K562 (cell line): ENCODE results near the gene STT3B. TPM values are rescaled to one million over a fixed set of nuclear protein-coding genes. Genes with fewer than 3 reads are reported as not detected.

Experiments
- ATAC-seq: fragments of 200-7000 bp; cut with Tn5 transposase; 3 replicates; pipeline ENCODE4 v1.9.1; 2020; ENCODE audit warnings: moderate library complexity
- Bru-seq: library from RNA; stranded (reverse); fragments of 400-500 nt; gene quantifications from one replicate; lab custom pipeline; 2021; lab: Mats Ljungman, UMichigan
- BruChase-seq, 2 experiments: library from RNA; stranded (reverse); fragments of 400-500 nt; gene quantifications; one replicate each; lab custom pipeline; 2021; lab: Mats Ljungman, UMichigan
- BruUV-seq: library from RNA; stranded (reverse); fragments of 400-500 nt; replicated peaks from 2 replicates; lab custom pipeline; 2021; lab: Mats Ljungman, UMichigan
- CTCF ChIA-PET: fragments of 300-600 bp; formaldehyde crosslinking; extraction: SDS; loops from one replicate; lab custom pipeline; 2021; ENCODE audit warnings: low intra/inter-chr PET ratio; lab: Yijun Ruan, JAX
- POLR2A ChIA-PET: fragments of 300-600, 350-650 bp; sonication (Branson Sonifier 250); formaldehyde crosslinking; extraction: SDS; loops from one replicate; lab custom pipeline; 2021; ENCODE audit warnings: antibody characterized with exemption, inconsistent platforms; lab: Yijun Ruan, JAX
- DNase-seq, 4 experiments: peaks; one replicate each; pipeline versions ENCODE4 v3.0.0 to v3.0.0-alpha.2; 2011 to 2018; ENCODE audit warnings: low spot score in 3 of 4, mixed read lengths in 3 of 4; ENCODE audit errors: extremely low read depth in 1 of 4
- FAIRE-seq: peaks from 2 replicates; lab custom pipeline; 2011; peaks lifted over from hg19 to GRCh38; lab: Jason Lieb, UNC
- H2AFZ ChIP-seq: 2 replicates; pipeline ENCODE4 v1.6.0; 2011; ENCODE audit warnings: low read depth, low read length, control low read depth, inconsistent platforms
- H3K27ac ChIP-seq: fragments of 200-600 bp; 3 replicates; pipeline ENCODE4 v1.8.0; 2011; ENCODE audit warnings: low read depth, mild to moderate bottlenecking, control low read depth, inconsistent platforms, low read length, moderate library complexity, mixed read lengths; ENCODE audit errors: extremely low read depth
- H3K27me3 ChIP-seq, 2 experiments: fragments of 300-600 bp in 1 of 2; 2 replicates in 1 of 2; 3 replicates in 1 of 2; pipeline versions ENCODE4 v1.6.0 to v1.8.0; 2011; ENCODE audit warnings: inconsistent platforms in 2 of 2, low read length in 2 of 2, mild to moderate bottlenecking in 1 of 2, mixed read lengths in 1 of 2, moderate library complexity in 1 of 2; ENCODE audit not compliant: control insufficient read depth in 2 of 2, insufficient read depth in 2 of 2
- H3K36me3 ChIP-seq: fragments of 300-600 bp; 3 replicates; pipeline ENCODE4 v1.8.0; 2011; ENCODE audit warnings: mild to moderate bottlenecking, low read length, inconsistent platforms; ENCODE audit not compliant: control insufficient read depth, insufficient read depth
- H3K4me1 ChIP-seq, 2 experiments: fragments of 200-600 bp in 1 of 2; replicated peaks in 1 of 2; 2 replicates in 1 of 2; 3 replicates in 1 of 2; pipeline versions ENCODE4 v1.5.1 to v1.8.0; 2011; ENCODE audit warnings: inconsistent platforms in 2 of 2, low read length in 2 of 2, mild to moderate bottlenecking in 1 of 2, mixed read lengths in 1 of 2, moderate library complexity in 1 of 2; ENCODE audit not compliant: control insufficient read depth in 2 of 2, insufficient read depth in 2 of 2
- H3K4me2 ChIP-seq: 2 replicates; pipeline ENCODE4 v1.6.1; 2011; ENCODE audit warnings: low read length, control low read depth, inconsistent platforms, mixed read lengths; ENCODE audit not compliant: insufficient read depth
- H3K4me3 ChIP-seq: fragments of 200-600 bp; sonication (generic), shearing (Covaris generic); 2 replicates; pipeline ENCODE4 v1.5.1; 2016; ENCODE audit warnings: control low read depth, inconsistent platforms
- H3K79me2 ChIP-seq: fragments of 200-600 bp; 3 replicates; pipeline ENCODE4 v1.8.0; 2011; ENCODE audit warnings: low read length, inconsistent platforms; ENCODE audit not compliant: control insufficient read depth, insufficient read depth
- H3K9ac ChIP-seq, 2 experiments: 2 replicates each; pipeline versions ENCODE4 v1.6.0 to v1.6.1; 2011; ENCODE audit warnings: low read depth in 2 of 2, low read length in 2 of 2, control low read depth in 1 of 2, inconsistent platforms in 1 of 2, mild to moderate bottlenecking in 1 of 2, mixed read lengths in 1 of 2; ENCODE audit not compliant: insufficient read depth in 1 of 2
- H3K9me1 ChIP-seq: one replicate; pipeline ENCODE4 v1.6.0; 2011; ENCODE audit warnings: inconsistent platforms, mild to moderate bottlenecking, low read length, moderate library complexity; ENCODE audit not compliant: control insufficient read depth, insufficient read depth
- H3K9me3 ChIP-seq: replicated peaks from 2 replicates; pipeline ENCODE4 v1.5.1; 2011; ENCODE audit warnings: low read depth, low read length, inconsistent platforms; ENCODE audit not compliant: control insufficient read depth, insufficient read depth
- H4K20me1 ChIP-seq: replicated peaks from 2 replicates; pipeline ENCODE4 v1.6.1; 2011; ENCODE audit warnings: low read length, inconsistent platforms, mixed read lengths; ENCODE audit not compliant: control insufficient read depth, insufficient read depth
- MYNN ChIP-seq, 2 experiments: sonication (generic); formaldehyde crosslinking in 1 of 2; IDR thresholded peaks; 2 replicates each; pipeline versions ENCODE4 v1.5.0 to v1.6.1; 2016 to 2020; ENCODE audit warnings: antibody characterized with exemption in 1 of 2, missing genetic modification reagents in 1 of 2
- ZFP1 ChIP-seq: fragments of 450-650 bp; formaldehyde crosslinking; IDR thresholded peaks from 2 replicates; pipeline ENCODE4 v1.4.0; 2020; ENCODE audit warnings: mild to moderate bottlenecking, mixed read lengths
- WGBS: fragments of 100-300 bp; shearing (Covaris generic); methylation state at CpG from one replicate; pipeline ENCODE4 v1.1.6; 2016; ENCODE audit warnings: low coverage, mixed read lengths; ENCODE audit not compliant: insufficient coverage; ENCODE audit errors: missing lambda C conversion rate; 5-methylcytosine and 5-hydroxymethylcytosine counted together
- in situ Hi-C: fragments of 300-500 bp; cut with MboI; formaldehyde crosslinking; loops from 4 replicates; pipeline ENCODE4 v1.15.0; 2018; ENCODE audit warnings: inconsistent platforms, mixed read lengths
- intact Hi-C: fragments of 100-400 bp; cut with micrococcal nuclease; formaldehyde crosslinking; loops from 2 replicates; pipeline ENCODE4 v1.14.2; 2022
- long read RNA-seq, 3 experiments: library from polyadenylated mRNA in 2 of 3; library from RNA in 1 of 3; unstranded in 2 of 3; stranded (forward) in 1 of 3; transcript quantifications; one replicate each; pipeline ENCODE4 v2.0.0, GENCODE V29; 2019 to 2022
- polyA minus RNA-seq, 3 experiments: library from RNA; depleted of rRNA, polyadenylated mRNA; stranded (reverse); fragments of >200 nt; gene quantifications; 2 replicates each; pipeline ENCODE4 v1.2.3, GENCODE V29; 2011
- polyA plus RNA-seq, 8 experiments: library from polyadenylated mRNA; depleted of rRNA in 4 of 8; stranded (reverse) in 5 of 8; unstranded in 3 of 8; fragments of >200 nt; fragmentation: Nextera tagmentation in 2 of 8; fragmentation: Illumina TruSeq in 1 of 8; extraction: Ambion mirVana in 2 of 8; extraction: Trizol in 1 of 8; gene quantifications; 2 replicates each; pipeline versions ENCODE4 v1.2.1 to v1.2.3, GENCODE V29; 2011 to 2014; ENCODE audit warnings: inconsistent platforms in 1 of 8, missing spikeins in 1 of 8
- total RNA-seq, 7 experiments: library from RNA; depleted of rRNA in 6 of 7; stranded (reverse); fragments of >200 nt in 6 of 7; fragmentation: Illumina TruSeq in 2 of 7; extraction: Trizol in 2 of 7; gene quantifications; 2 replicates each; pipeline versions ENCODE4 v1.2.1 to v1.2.3, GENCODE V29; 2011 to 2021; ENCODE audit warnings: low replicate concordance in 1 of 7
- TF ChIP-seq, protein P1 (sequence below), 2 experiments: fragments of 450-650 bp; formaldehyde crosslinking in 1 of 2; IDR thresholded peaks; 2 replicates each; pipeline versions ENCODE4 v1.4.0 to v1.6.1; 2014 to 2020; ENCODE audit warnings: mild to moderate bottlenecking in 2 of 2, borderline replicate concordance in 1 of 2, low read depth in 1 of 2
- TF ChIP-seq, protein P2 (sequence below): IDR thresholded peaks from 2 replicates; pipeline ENCODE4 v1.6.1; 2012; ENCODE audit warnings: low read depth, low read length, improper control_type of control experiment, borderline replicate concordance

The STT3B gene
- total RNA-seq (2011; cell fraction: chromatin; rRNA removed; ENCODE audit: low replicate concordance), result 117 and 214 TPM in 2 replicates
- 88.2 and 95.5 TPM in 2 replicates for total RNA-seq (2011; cell fraction: nucleolus; rRNA removed)
- 186 and 203 TPM in 2 replicates for total RNA-seq (2011; cell fraction: nucleoplasm; rRNA removed)
- total RNA-seq (2014; rRNA removed) (88.0 and 111 TPM in 2 replicates), total RNA-seq (2014; rRNA removed; fragmentation: Illumina TruSeq; extraction: Trizol) (144 TPM in 2 replicates), total RNA-seq (2015; rRNA removed; fragmentation: Illumina TruSeq; extraction: Trizol) (142 and 147 TPM in 2 replicates), total RNA-seq (2021) (111 and 114 TPM in 2 replicates), polyA plus RNA-seq (2011; rRNA removed) (87.8 and 125 TPM in 2 replicates), polyA plus RNA-seq (2014; fragmentation: Illumina TruSeq; extraction: Trizol) (80.5 and 100 TPM in 2 replicates), polyA plus RNA-seq (2014; fragmentation: Nextera tagmentation; extraction: Ambion mirVana) (10 to 100 TPM; 22.4 to 32.8 TPM), polyA plus RNA-seq (2014; rRNA removed) (76.8 and 85.9 TPM in 2 replicates), polyA minus RNA-seq (2011; rRNA and poly(A)+ RNA removed) (169 and 173 TPM in 2 replicates), Bru-seq, nascent RNA (percentile 94 among the genes with signal in this experiment), BruChase-seq, experiment 1, labeled RNA remaining after a 2-hour chase (percentile 95 among the genes with signal in this experiment), BruChase-seq, experiment 2, labeled RNA remaining after a 6-hour chase (percentile 95 among the genes with signal in this experiment)
- polyA plus RNA-seq (2011; cell fraction: cytosol; rRNA removed), result 43.1 and 55.5 TPM in 2 replicates
- polyA plus RNA-seq (2011; cell fraction: nucleus; rRNA removed), result 33.7 and 45.5 TPM in 2 replicates
- polyA plus RNA-seq (2012), result 71.2 and 87.2 TPM in 2 replicates
- 50.8 and 65.5 TPM in 2 replicates for polyA minus RNA-seq (2011; cell fraction: cytosol; rRNA and poly(A)+ RNA removed)
- 47.0 and 80.1 TPM in 2 replicates for polyA minus RNA-seq (2011; cell fraction: nucleus; rRNA and poly(A)+ RNA removed)
- long read RNA-seq, experiment 1, full-length matches to known transcripts, result 683 of 803 reads
- long read RNA-seq, experiment 1, partial matches to known transcripts, result 58 of 803 reads
- long read RNA-seq, experiment 1, other reads (novel, unspliced or antisense), result 62 of 803 reads
- long read RNA-seq, experiment 2, full-length matches to known transcripts, result 22 of 97 reads
- long read RNA-seq, experiment 2, partial matches to known transcripts, result 20 of 97 reads
- long read RNA-seq, experiment 2, other reads (novel, unspliced or antisense), result 55 of 97 reads
- long read RNA-seq, experiment 3, full-length matches to known transcripts, result 10 of 15 reads
- long read RNA-seq, experiment 3, partial matches to known transcripts, result 5 of 15 reads
- long read RNA-seq, experiment 3, other reads (novel, unspliced or antisense), result 0 of 15 reads

DNA sequence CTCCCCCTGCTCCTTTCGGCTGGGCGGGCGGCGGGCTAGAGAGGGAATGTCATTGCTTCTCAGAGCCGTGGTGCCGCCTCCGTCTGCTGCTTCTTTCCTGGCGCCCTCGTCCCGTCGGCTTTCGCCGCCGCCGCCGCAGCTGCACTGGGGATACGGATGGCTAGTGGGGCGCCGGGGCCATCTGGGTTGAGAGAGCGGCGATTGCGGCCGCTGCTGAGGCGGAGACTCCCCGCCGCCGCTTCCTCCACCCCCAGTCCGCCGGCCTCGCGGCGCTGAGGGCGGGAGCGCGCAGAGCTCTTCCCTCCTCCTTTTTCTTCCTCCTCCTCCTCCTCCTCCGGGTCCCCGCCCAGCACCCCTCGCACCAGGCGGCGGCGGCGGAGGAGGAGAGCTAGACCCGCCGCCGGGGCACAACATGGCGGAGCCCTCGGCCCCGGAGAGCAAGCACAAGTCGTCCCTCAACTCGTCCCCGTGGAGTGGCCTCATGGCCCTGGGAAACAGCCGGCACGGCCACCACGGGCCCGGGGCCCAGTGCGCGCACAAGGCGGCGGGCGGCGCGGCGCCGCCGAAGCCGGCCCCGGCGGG, at the start of gene STT3B:
Gene STT3B (plus strand): TSS at position 339 of the 582 bp plus-strand sequence. CDS start 74 bp downstream, at position 413.
- in situ Hi-C loops, result no loop called here
- no TSS peak for BruUV-seq
- TF ChIP-seq ZFP1 (CRISPR knock-in tag) (no peak), MYNN (IDR thresholded peaks at IDR 0.05) (no peak), MYNN (CRISPR knock-in tag; IDR thresholded peaks at IDR 0.05) (no peak)
- TF ChIP-seq, protein P1, sequence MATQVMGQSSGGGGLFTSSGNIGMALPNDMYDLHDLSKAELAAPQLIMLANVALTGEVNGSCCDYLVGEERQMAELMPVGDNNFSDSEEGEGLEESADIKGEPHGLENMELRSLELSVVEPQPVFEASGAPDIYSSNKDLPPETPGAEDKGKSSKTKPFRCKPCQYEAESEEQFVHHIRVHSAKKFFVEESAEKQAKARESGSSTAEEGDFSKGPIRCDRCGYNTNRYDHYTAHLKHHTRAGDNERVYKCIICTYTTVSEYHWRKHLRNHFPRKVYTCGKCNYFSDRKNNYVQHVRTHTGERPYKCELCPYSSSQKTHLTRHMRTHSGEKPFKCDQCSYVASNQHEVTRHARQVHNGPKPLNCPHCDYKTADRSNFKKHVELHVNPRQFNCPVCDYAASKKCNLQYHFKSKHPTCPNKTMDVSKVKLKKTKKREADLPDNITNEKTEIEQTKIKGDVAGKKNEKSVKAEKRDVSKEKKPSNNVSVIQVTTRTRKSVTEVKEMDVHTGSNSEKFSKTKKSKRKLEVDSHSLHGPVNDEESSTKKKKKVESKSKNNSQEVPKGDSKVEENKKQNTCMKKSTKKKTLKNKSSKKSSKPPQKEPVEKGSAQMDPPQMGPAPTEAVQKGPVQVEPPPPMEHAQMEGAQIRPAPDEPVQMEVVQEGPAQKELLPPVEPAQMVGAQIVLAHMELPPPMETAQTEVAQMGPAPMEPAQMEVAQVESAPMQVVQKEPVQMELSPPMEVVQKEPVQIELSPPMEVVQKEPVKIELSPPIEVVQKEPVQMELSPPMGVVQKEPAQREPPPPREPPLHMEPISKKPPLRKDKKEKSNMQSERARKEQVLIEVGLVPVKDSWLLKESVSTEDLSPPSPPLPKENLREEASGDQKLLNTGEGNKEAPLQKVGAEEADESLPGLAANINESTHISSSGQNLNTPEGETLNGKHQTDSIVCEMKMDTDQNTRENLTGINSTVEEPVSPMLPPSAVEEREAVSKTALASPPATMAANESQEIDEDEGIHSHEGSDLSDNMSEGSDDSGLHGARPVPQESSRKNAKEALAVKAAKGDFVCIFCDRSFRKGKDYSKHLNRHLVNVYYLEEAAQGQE (IDR thresholded peaks at IDR 0.05; ENCODE audit: borderline replicate concordance), result no peak
- TF ChIP-seq, protein P1 (CRISPR knock-in tag; IDR thresholded peaks at IDR 0.05; ENCODE audit: low read depth), result 0 out of 2 replicates have a peak, but pooled peaks have one; percentile 11
- TF ChIP-seq, protein P2, sequence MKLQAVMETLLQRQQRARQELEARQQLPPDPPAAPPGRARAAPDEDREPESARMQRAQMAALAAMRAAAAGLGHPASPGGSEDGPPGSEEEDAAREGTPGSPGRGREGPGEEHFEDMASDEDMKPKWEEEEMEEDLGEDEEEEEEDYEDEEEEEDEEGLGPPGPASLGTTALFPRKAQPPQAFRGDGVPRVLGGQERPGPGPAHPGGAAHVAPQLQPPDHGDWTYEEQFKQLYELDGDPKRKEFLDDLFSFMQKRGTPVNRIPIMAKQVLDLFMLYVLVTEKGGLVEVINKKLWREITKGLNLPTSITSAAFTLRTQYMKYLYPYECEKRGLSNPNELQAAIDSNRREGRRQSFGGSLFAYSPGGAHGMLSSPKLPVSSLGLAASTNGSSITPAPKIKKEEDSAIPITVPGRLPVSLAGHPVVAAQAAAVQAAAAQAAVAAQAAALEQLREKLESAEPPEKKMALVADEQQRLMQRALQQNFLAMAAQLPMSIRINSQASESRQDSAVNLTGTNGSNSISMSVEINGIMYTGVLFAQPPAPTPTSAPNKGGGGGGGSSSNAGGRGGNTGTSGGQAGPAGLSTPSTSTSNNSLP, result no peak

More for the DNA sequence above, at the start of gene STT3B:
- no peaks in the 10 kb centered on the region for H3K27me3 ChIP-seq
- peaks cover 11% of the 10 kb centered on the region for H3K36me3 ChIP-seq
- H3K9me3 ChIP-seq, result no peaks in the 10 kb centered on the region
- peak within 1 kb of the TSS; percentile 93 for H3K4me2 ChIP-seq
- under 1% methylated on average over 43 of the region's 68 CpGs for WGBS
- H3K9ac ChIP-seq, result peak within 1 kb of the TSS; percentile 98 to 99
- CTCF ChIA-PET, result interaction anchor here (0.6 kb wide), 1 partner anchor 61 kb away, joined by 3 read pairs; no protein-coding TSS in a partner anchor
- no peaks in the 10 kb centered on the region for H3K9me1 ChIP-seq
- peak within 1 kb of the TSS; percentile 97 for H2AFZ ChIP-seq
- peaks cover 26 to 28% of the 10 kb centered on the region in 2 experiments for H3K4me1 ChIP-seq
- FAIRE-seq (no peak), DNase-seq (peak; percentile 80 to 90 (median 84)), ATAC-seq (peak; percentile 71)
- POLR2A ChIA-PET, result interaction anchor here (0.6 to 3.9 kb wide), 25 partner anchors 9 to 552 kb away, joined by 3 to 34 read pairs (median 5); no protein-coding TSS in a partner anchor
- intact Hi-C loops, result loop anchor here (5.0 kb wide), 2 partner anchors 80 to 165 kb away; no protein-coding TSS in a partner anchor
- H3K27ac ChIP-seq, result peak within 1 kb of the TSS; percentile 97
- H4K20me1 ChIP-seq, result peaks cover 35% of the 10 kb centered on the region
- H3K79me2 ChIP-seq, result peaks cover 75% of the 10 kb centered on the region
- peak within 1 kb of the TSS; percentile 83 for H3K4me3 ChIP-seq
